BLaER1 treated with 17β-estradiol and CSF1 and Interleukin-3, amounts not matched to agents 10 nM and 100 nM (cell line): Measurements from ENCODE around the gene DVL1.

Experiments used
- H3K27ac ChIP-seq, 11 experiments: shearing (Covaris generic); formaldehyde crosslinking; 2 replicates each; pipeline ENCODE4 v1.8.1; 2022
- H3K27me3 ChIP-seq, 11 experiments: shearing (Covaris generic); formaldehyde crosslinking; 2 replicates each; pipeline ENCODE4 v1.8.1; 2022
- H3K36me3 ChIP-seq, 11 experiments: shearing (Covaris generic); formaldehyde crosslinking; 2 replicates each; pipeline ENCODE4 v1.8.1; 2022
- H3K4me1 ChIP-seq, 10 experiments: shearing (Covaris generic); formaldehyde crosslinking; 2 replicates each; pipeline ENCODE4 v1.8.1; 2022
- H3K4me2 ChIP-seq, 11 experiments: shearing (Covaris generic); formaldehyde crosslinking; 2 replicates each; pipeline ENCODE4 v1.8.1; 2022
- H3K4me3 ChIP-seq, 10 experiments: shearing (Covaris generic); formaldehyde crosslinking; 2 replicates each; pipeline ENCODE4 v1.8.1; 2022
- H3K9ac ChIP-seq, 11 experiments: shearing (Covaris generic); formaldehyde crosslinking; 2 replicates each; pipeline ENCODE4 v1.8.1; 2022
- H3K9me3 ChIP-seq, 11 experiments: shearing (Covaris generic); formaldehyde crosslinking; replicated peaks in 1 of 11; 2 replicates each; pipeline ENCODE4 v1.8.1; 2022
- H4K20me1 ChIP-seq, 11 experiments: shearing (Covaris generic); formaldehyde crosslinking; 2 replicates each; pipeline ENCODE4 v1.8.1; 2022
- Cebpa-rat ChIP-seq, 11 experiments: shearing (Covaris generic); IDR thresholded peaks; 2 replicates each; pipeline ENCODE4 v1.8.1; 2022

DVL1 gene

DNA sequence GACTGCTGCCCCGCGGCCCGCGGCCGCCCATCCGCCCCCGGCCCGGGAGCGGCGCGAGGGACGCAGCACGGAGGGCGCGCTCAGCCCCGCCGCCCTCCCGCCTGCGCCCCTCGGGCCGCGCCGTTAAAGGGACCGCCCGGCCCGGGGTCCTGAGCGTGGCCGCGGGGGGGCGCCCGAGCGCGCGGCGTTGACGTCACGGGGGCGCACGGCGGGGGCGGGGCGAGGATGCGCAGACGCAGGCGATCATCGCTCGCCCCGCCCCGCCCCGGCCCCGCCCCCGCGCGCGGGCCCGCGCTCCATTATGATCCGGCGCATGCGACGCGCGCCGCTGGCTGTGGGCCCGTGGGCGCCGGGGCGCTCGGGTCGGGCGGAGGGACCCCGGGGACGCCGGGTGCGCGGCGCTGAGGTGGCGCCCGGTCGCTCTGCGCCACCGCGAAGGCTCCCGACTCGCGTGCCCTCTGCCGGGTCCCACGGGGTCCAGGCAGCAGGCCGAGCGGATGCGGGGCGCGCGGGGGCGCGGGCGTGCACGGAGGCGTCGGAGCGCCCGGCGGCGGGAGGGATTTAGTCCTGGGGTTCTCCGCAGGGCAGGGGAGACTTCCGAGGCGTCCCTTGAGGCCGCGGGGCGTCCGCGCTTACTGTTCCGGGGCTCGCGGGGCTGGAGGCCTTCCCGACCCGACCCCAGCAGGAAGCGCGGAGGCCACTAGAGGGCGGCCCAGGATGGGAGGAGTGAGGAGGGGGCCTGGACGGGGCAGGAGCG, at the start of gene DVL1:
TSS of gene DVL1 (minus strand) at position 163 of the 757 bp plus-strand sequence. CDS start 353 bp downstream, outside the sequence.
- H3K9ac ChIP-seq: peak within 1 kb of the TSS; percentile 85 to 98 (median 94)
- no peak for TF ChIP-seq Cebpa-rat (IDR thresholded peaks at IDR 0.05)
- H4K20me1 ChIP-seq: peaks cover 33 to 74% (median 70%) of the 10 kb centered on the region in 11 experiments; a peak in 21 of 22 replicates
- H3K4me2 ChIP-seq: peak within 1 kb of the TSS; percentile 94 to 100 (median 100)
- peaks cover 23 to 32% (median 31%) of the 10 kb centered on the region in 11 experiments for H3K27me3 ChIP-seq
- no peaks in the 10 kb centered on the region for H3K9me3 ChIP-seq
- peaks cover 52 to 74% (median 72%) of the 10 kb centered on the region in 10 experiments for H3K4me1 ChIP-seq
- peak within 1 kb of the TSS; percentile 86 to 95 (median 93) for H3K27ac ChIP-seq
- peak within 1 kb of the TSS; percentile 79 to 95 (median 88) for H3K4me3 ChIP-seq
- H3K36me3 ChIP-seq: no peaks in the 10 kb centered on the region

DNA sequence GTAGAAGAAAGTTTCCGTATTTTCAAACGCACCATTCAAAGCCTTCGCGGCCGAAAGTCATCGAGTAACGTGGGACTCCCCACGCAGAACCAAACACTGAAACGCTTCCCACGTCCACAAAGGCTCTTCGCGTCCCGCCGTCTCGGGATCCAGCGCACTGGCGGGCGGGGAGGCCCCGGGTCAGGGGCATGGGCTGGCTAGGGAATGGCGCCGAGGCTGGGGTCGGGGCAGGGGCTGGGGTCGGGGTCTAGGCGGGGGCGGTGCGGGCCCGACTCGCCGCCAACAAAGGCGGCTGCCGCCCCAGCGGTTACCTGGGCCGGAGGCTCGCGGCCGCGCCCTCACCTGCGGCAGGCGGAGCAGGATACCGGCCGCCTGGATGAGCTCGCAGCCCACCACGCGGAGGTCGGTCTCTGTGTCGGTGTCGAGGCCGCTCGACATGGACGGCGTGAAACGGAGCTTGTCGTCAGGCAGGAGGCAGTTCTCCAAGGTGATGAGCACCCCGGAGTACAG, 49.5 kb upstream of the DVL1 start:
- H3K4me1 ChIP-seq: peaks cover 31 to 65% (median 45%) of the 10 kb centered on the region in 10 experiments
- peak overlapping the region; percentile 83 to 100 (median 92) for H3K4me3 ChIP-seq
- peak overlapping the region; percentile 87 to 97 (median 92) for H3K27ac ChIP-seq
- no peaks in the 10 kb centered on the region for H3K27me3 ChIP-seq
- peak overlapping the region; percentile 94 to 99 (median 97) for H3K9ac ChIP-seq
- no peak for TF ChIP-seq Cebpa-rat (IDR thresholded peaks at IDR 0.05)
- peaks cover 13 to 89% (median 62%) of the 10 kb centered on the region in 11 experiments; a peak in 21 of 22 replicates for H4K20me1 ChIP-seq
- no peaks in the 10 kb centered on the region for H3K9me3 ChIP-seq
- peak overlapping the region; percentile 83 to 98 (median 94) for H3K4me2 ChIP-seq
- H3K36me3 ChIP-seq: peaks cover 71 to 83% (median 78%) of the 10 kb centered on the region in 11 experiments

GRCh38 chr1:1397839-1398523, 48.8 kb upstream of the DVL1 start:
- peak overlapping the region; percentile 83 to 100 (median 92) for H3K4me3 ChIP-seq

GRCh38 chr1:1395166-1395565, 45.9 kb upstream of the DVL1 start:
- Histone ChIP-seq H3K4me2 (no peak overlapping the region), H4K20me1 (peaks cover 29 to 87% (median 57%) of the 10 kb centered on the region in 11 experiments; a peak in 20 of 22 replicates), H3K9ac (peak overlapping the region in 3 of 11 experiments; percentile 2 to 18 (median 7); a peak in 4 of 22 replicates), H3K9me3 (peaks cover 0 to 2% (median 0%) of the 10 kb centered on the region in 11 experiments; a peak in 2 of 22 replicates), H3K4me3 (no peak overlapping the region), H3K36me3 (peaks cover 76 to 84% (median 81%) of the 10 kb centered on the region in 11 experiments), H3K27me3 (no peaks in the 10 kb centered on the region), H3K27ac (no peak overlapping the region), H3K4me1 (peaks cover 17 to 46% (median 30%) of the 10 kb centered on the region in 10 experiments)
- no peak for TF ChIP-seq Cebpa-rat (IDR thresholded peaks at IDR 0.05)

More at GRCh38 chr1:1397839-1398523, 48.8 kb upstream of the DVL1 start:
- peak overlapping the region; percentile 94 to 99 (median 97) for H3K9ac ChIP-seq
- no peaks in the 10 kb centered on the region for H3K9me3 ChIP-seq
- no peaks in the 10 kb centered on the region for H3K27me3 ChIP-seq
- peaks cover 71 to 83% (median 78%) of the 10 kb centered on the region in 11 experiments for H3K36me3 ChIP-seq
- no peak for TF ChIP-seq Cebpa-rat (IDR thresholded peaks at IDR 0.05)
- peak overlapping the region; percentile 87 to 97 (median 92); a peak in 21 of 22 replicates for H3K27ac ChIP-seq
- peaks cover 15 to 89% (median 62%) of the 10 kb centered on the region in 11 experiments; a peak in 21 of 22 replicates for H4K20me1 ChIP-seq
- peak overlapping the region; percentile 83 to 98 (median 94) for H3K4me2 ChIP-seq
- peaks cover 31 to 57% (median 40%) of the 10 kb centered on the region in 10 experiments for H3K4me1 ChIP-seq

- no peak for TF ChIP-seq Cebpa-rat (IDR thresholded peaks at IDR 0.05)
- H3K4me2 ChIP-seq: no peak overlapping the region
Observed at GRCh38 chr1:1394116-1394515, 44.9 kb upstream of the DVL1 start.

GRCh38 chr1:1393428-1393827, 44.2 kb upstream of the DVL1 start:
- H3K27ac ChIP-seq: no peak overlapping the region
- H3K4me3 ChIP-seq: no peak overlapping the region
- peak overlapping the region in 2 of 11 experiments; percentile 0 to 25; a peak in 1 of 22 replicates for H3K9ac ChIP-seq
- H3K4me2 ChIP-seq: no peak overlapping the region
- H3K9me3 ChIP-seq: peaks cover 0 to 5% (median 0%) of the 10 kb centered on the region in 11 experiments; a peak in 2 of 22 replicates
- peaks cover 93 to 100% (median 98%) of the 10 kb centered on the region in 11 experiments for H3K36me3 ChIP-seq
- TF ChIP-seq Cebpa-rat (IDR thresholded peaks at IDR 0.05): no peak
- H3K27me3 ChIP-seq: no peaks in the 10 kb centered on the region
- H4K20me1 ChIP-seq: peaks cover 29 to 91% (median 57%) of the 10 kb centered on the region in 11 experiments; a peak in 20 of 22 replicates
- H3K4me1 ChIP-seq: peaks cover 15 to 51% (median 31%) of the 10 kb centered on the region in 10 experiments

More at GRCh38 chr1:1394116-1394515, 44.9 kb upstream of the DVL1 start:
- peak overlapping the region in 1 of 11 experiments; percentile 3; a peak in 1 of 22 replicates for H3K9ac ChIP-seq
- peaks cover 15 to 51% (median 31%) of the 10 kb centered on the region in 10 experiments for H3K4me1 ChIP-seq
- H4K20me1 ChIP-seq: peaks cover 29 to 91% (median 57%) of the 10 kb centered on the region in 11 experiments; a peak in 20 of 22 replicates
- H3K9me3 ChIP-seq: peaks cover 0 to 5% (median 0%) of the 10 kb centered on the region in 11 experiments; a peak in 2 of 22 replicates
- H3K27ac ChIP-seq: no peak overlapping the region
- H3K4me3 ChIP-seq: no peak overlapping the region
- no peaks in the 10 kb centered on the region for H3K27me3 ChIP-seq
- H3K36me3 ChIP-seq: peaks cover 86 to 94% (median 92%) of the 10 kb centered on the region in 11 experiments

- Histone ChIP-seq H3K27ac (no peak overlapping the region), H3K4me3 (no peak overlapping the region), H3K27me3 (no peaks in the 10 kb centered on the region), H3K9ac (peak overlapping the region in 3 of 11 experiments; percentile 0 to 25 (median 0); a peak in 1 of 22 replicates), H3K9me3 (peaks cover 0 to 5% (median 0%) of the 10 kb centered on the region in 11 experiments; a peak in 2 of 22 replicates), H3K36me3 (peaks cover 95 to 100% (median 100%) of the 10 kb centered on the region in 11 experiments), H4K20me1 (peaks cover 29 to 89% (median 57%) of the 10 kb centered on the region in 11 experiments; a peak in 20 of 22 replicates), H3K4me2 (no peak overlapping the region), H3K4me1 (peaks cover 12 to 49% (median 28%) of the 10 kb centered on the region in 10 experiments)
- TF ChIP-seq Cebpa-rat (IDR thresholded peaks at IDR 0.05): no peak
Observed at GRCh38 chr1:1393014-1393413, 43.8 kb upstream of the DVL1 start.

DNA sequence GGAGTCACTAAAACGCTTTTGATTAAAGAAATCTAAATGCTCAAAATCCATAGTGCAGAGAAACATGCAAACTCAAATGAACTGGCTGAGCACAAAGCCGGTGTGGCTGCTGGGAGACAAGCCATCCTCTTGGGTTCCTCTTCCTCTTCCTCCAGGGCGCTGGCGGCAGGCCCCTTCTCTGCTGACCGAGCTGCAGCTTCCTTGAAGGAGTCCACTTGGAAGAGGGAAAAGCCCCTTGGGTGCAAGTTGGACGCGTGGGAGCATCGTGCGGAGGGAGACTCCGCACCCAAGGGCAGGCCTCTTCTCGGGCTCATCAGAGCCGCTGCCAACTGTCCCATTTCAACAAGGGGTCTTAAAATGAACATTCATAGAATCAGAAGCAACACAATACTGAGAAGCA, 42.0 kb upstream of the DVL1 start:
- Histone ChIP-seq H3K9me3 (peaks cover 0 to 5% (median 0%) of the 10 kb centered on the region in 11 experiments; a peak in 2 of 22 replicates), H3K4me3 (no peak overlapping the region), H3K9ac (0 out of 22 replicates have a peak overlapping the region, but pooled peaks of 1 of the 11 experiments have one; percentile 15), H3K36me3 (peaks cover 100% of the 10 kb centered on the region in 11 experiments), H3K4me1 (peaks cover 0 to 32% (median 16%) of the 10 kb centered on the region in 10 experiments; a peak in 14 of 20 replicates), H4K20me1 (peaks cover 29 to 98% (median 70%) of the 10 kb centered on the region in 11 experiments; a peak in 20 of 22 replicates), H3K27ac (no peak overlapping the region), H3K27me3 (no peaks in the 10 kb centered on the region), H3K4me2 (peak overlapping the region in 1 of 11 experiments; percentile 13; a peak in 2 of 22 replicates)
- no peak for TF ChIP-seq Cebpa-rat (IDR thresholded peaks at IDR 0.05)
